LNCaP clone FGC (cell line): ENCODE results near the gene ARMH2.

Source experiments
- DNase-seq: peaks from one replicate; pipeline ENCODE4 v3.0.0-alpha.2; 2011; ENCODE audit warnings: low read depth
- H3K4me3 ChIP-seq: 2 replicates; pipeline ENCODE4 v1.5.1; 2011; ENCODE audit warnings: mild to moderate bottlenecking, low read depth, low read length, control low read depth
- TF ChIP-seq, protein P1 (sequence below): IDR thresholded peaks from 2 replicates; pipeline ENCODE4 v1.5.1; 2012; ENCODE audit warnings: mild to moderate bottlenecking; ENCODE audit not compliant: control insufficient read depth, insufficient read depth; ENCODE audit errors: extremely low read depth

Gene ARMH2

DNA sequence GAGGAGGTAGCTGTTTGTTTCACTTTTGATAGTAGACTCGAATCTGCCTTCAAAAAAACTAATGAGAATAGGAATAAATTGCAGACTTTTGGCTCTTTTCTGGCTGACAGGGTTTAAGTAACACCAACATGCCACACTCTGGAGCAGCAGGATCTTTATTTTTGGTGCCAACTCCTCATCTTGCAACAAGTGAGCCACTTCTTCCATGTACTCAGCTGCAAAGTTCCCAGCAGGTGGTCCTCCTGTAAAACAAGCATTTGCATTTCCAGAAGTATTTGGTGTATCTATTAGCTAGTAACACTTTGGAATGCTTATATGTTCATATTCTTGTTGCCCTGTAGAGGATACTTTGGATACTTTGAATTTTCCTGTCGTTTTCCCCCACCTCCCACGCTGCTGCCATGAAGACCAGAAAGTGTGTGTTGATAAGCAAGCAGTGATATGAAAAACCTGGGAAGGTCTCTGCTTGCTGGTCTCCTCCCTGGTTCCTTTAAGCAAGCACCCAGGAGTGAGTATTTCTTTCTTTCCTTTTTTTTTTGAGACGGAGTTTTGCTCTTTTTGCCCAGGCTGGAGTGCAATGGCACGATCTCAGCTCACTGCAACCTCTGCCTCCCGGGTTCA lies 1.0 kb downstream of the ARMH2 start:
- no peak overlapping the region for H3K4me3 ChIP-seq
- no peak for DNase-seq
- TF ChIP-seq, protein P1, sequence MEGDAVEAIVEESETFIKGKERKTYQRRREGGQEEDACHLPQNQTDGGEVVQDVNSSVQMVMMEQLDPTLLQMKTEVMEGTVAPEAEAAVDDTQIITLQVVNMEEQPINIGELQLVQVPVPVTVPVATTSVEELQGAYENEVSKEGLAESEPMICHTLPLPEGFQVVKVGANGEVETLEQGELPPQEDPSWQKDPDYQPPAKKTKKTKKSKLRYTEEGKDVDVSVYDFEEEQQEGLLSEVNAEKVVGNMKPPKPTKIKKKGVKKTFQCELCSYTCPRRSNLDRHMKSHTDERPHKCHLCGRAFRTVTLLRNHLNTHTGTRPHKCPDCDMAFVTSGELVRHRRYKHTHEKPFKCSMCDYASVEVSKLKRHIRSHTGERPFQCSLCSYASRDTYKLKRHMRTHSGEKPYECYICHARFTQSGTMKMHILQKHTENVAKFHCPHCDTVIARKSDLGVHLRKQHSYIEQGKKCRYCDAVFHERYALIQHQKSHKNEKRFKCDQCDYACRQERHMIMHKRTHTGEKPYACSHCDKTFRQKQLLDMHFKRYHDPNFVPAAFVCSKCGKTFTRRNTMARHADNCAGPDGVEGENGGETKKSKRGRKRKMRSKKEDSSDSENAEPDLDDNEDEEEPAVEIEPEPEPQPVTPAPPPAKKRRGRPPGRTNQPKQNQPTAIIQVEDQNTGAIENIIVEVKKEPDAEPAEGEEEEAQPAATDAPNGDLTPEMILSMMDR: no peak

DNA sequence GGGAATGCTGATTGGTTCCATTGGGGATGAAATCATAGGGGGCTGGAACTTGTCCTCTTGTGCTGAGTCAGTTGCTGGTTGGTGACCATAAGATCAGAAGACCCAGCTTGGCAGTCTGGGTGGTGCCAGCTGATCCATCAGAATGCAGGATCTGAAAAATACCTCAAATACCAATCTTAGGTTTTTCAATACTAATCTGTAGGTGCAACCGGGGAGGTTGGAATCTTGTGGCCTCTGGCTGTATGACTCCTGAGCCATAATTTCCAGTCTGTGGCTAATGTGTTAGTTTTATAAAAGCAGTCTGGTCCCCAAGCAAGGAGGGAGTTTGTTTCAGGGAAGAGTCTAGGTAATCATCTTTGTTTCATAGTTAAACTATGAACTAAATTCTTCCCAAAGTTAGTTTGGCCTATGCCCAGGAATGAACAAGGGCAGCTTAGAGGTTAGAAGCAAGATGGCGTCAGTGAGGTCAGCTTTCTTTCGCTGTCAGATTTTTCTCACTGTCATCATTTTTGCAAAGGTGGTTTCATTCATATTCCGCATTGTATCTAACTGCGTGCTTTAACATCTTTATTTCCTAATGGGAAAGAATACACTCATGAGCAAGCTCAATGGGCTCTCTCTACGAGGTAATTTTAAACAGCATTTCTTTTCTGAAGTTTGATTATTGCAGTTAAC lies 2.0 kb downstream of the ARMH2 start:
- TF ChIP-seq, protein P1: no peak
- no peak for DNase-seq
- no peak overlapping the region for H3K4me3 ChIP-seq

GRCh38 chr6:24795106-24795505 lies 3.6 kb downstream of the ARMH2 start:
- no peak overlapping the region for H3K4me3 ChIP-seq
- TF ChIP-seq, protein P1: no peak
- DNase-seq: no peak

DNA sequence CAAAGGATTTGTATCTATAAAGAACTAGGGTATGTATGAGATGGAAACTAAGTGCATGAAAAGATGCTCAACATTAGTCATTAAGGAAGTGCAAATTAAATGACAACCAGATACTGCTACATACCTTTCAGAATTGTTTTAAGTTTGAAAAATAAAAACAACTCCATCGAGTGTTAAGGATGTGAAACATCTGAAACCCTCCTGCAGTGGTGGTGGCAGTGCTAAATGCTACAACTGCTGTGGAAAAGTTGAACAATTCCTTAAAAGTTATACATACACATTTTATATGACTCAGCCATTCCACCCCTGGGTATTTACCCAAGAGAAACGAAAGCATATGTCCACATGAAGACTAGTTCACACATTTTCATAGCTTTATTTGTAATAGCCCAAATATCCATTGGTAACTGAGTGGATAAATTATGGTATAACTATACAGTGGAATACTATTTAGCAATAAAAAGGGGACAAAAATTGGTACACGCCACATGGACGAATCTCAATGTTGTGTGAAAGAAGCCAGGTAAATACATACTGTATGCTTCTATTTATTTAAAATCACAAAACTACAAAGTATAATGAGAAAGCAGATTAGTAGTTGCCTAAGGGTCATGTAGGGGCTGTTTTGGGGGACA lies 10.6 kb downstream of the ARMH2 start:
- TF ChIP-seq, protein P1: no peak
- no peak for DNase-seq
- no peak overlapping the region for H3K4me3 ChIP-seq

GRCh38 chr6:24780206-24780605 lies 18.5 kb downstream of the ARMH2 start:
- DNase-seq: no peak
- H3K4me3 ChIP-seq: peak overlapping the region; percentile 33
- TF ChIP-seq, protein P1: no peak

GRCh38 chr6:24779416-24780016 lies 19.2 kb downstream of the ARMH2 start:
- peak; percentile 100 for DNase-seq
- TF ChIP-seq, protein P1: peak; percentile 45

More at GRCh38 chr6:24779416-24780016, 19.2 kb downstream of the ARMH2 start:
- peak overlapping the region; percentile 33 for H3K4me3 ChIP-seq
